Lower leg skin (tissue), 3 donors: ENCODE measurements around the gene PLA2G12B.

Experiments
- CTCF ChIP-seq, 3 donors: fragments of 450-650 bp; IDR thresholded peaks; one replicate each; pipeline ENCODE4 v1.5.1; 2016; ENCODE audit warnings: antibody characterized with exemption in 3 of 3, mild to moderate bottlenecking in 3 of 3, moderate library complexity in 2 of 3
- POLR2A ChIP-seq, 2 donors: fragments of 450-650 bp; IDR thresholded peaks; one replicate each; pipeline ENCODE4 v1.6.1; 2016 to 2017; ENCODE audit warnings: antibody characterized with exemption in 2 of 2, mild to moderate bottlenecking in 1 of 2, moderate library complexity in 1 of 2

- TF ChIP-seq CTCF (IDR thresholded peaks at IDR 0.05) (no peak), POLR2A (IDR thresholded peaks at IDR 0.05) (no peak)
These were observed 67.6 kb downstream of the PLA2G12B start for GRCh38 chr10:72887043-72887442.
